Hepatocyte (in vitro differentiated cells): Measurements from ENCODE around the gene SLC17A1. TPM values are rescaled to one million over a fixed set of nuclear protein-coding genes. Genes with fewer than 3 reads are reported as not detected.
"Not testable (repeated sequence)": the region's sequence is repeated elsewhere in the genome, so short reads cannot be mapped to it uniquely, and the experiment has no call there.

Experiments
- DNase-seq: peaks from one replicate; pipeline ENCODE4 v3.0.0-alpha.2; 2016; ENCODE audit warnings: low spot score
- H2AFZ ChIP-seq: fragments of 200-600 bp; sonication (generic); 2 replicates; pipeline ENCODE4 v1.6.0; 2016; ENCODE audit warnings: antibody characterized with exemption, mild to moderate bottlenecking
- H3K27ac ChIP-seq: fragments of 200-600 bp; sonication (generic); 2 replicates; pipeline ENCODE4 v1.5.1; 2016; ENCODE audit warnings: mild to moderate bottlenecking
- H3K27me3 ChIP-seq: fragments of 200-600 bp; sonication (generic); 2 replicates; pipeline ENCODE4 v1.6.1; 2016
- H3K36me3 ChIP-seq: fragments of 200-600 bp; sonication (generic); replicated peaks from 2 replicates; pipeline ENCODE4 v1.5.1; 2016; ENCODE audit warnings: low read depth; ENCODE audit not compliant: insufficient read depth
- H3K4me1 ChIP-seq: fragments of 200-600 bp; sonication (generic); 2 replicates; pipeline ENCODE4 v1.5.1; 2016; ENCODE audit warnings: mild to moderate bottlenecking, moderate library complexity; ENCODE audit not compliant: insufficient read depth
- H3K4me2 ChIP-seq: fragments of 200-600 bp; sonication (generic); 2 replicates; pipeline ENCODE4 v1.6.0; 2016
- H3K4me3 ChIP-seq: fragments of 200-600 bp; sonication (generic); 2 replicates; pipeline ENCODE4 v1.5.1; 2016; ENCODE audit warnings: mild to moderate bottlenecking
- H3K79me2 ChIP-seq: fragments of 200-600 bp; sonication (generic); 2 replicates; pipeline ENCODE4 v1.6.0; 2017; ENCODE audit warnings: mild to moderate bottlenecking
- H3K9me2 ChIP-seq: fragments of 200-600 bp; sonication (generic); replicated peaks from 2 replicates; pipeline ENCODE4 v1.6.0; 2017; ENCODE audit warnings: mild to moderate bottlenecking; ENCODE audit not compliant: insufficient read depth
- H3K9me3 ChIP-seq: fragments of 200-600 bp; sonication (generic); 2 replicates; pipeline ENCODE4 v1.5.1; 2016; ENCODE audit warnings: low read depth, mild to moderate bottlenecking
- H4K20me1 ChIP-seq: fragments of 200-600 bp; sonication (generic); 2 replicates; pipeline ENCODE4 v1.6.0; 2016; ENCODE audit warnings: mild to moderate bottlenecking; ENCODE audit not compliant: insufficient read depth, poor library complexity, severe bottlenecking
- EZH2 ChIP-seq: fragments of 200-600 bp; sonication (generic); IDR thresholded peaks from 2 replicates; pipeline ENCODE4 v1.6.1; 2016; ENCODE audit warnings: antibody characterized with exemption, mild to moderate bottlenecking, borderline replicate concordance
- EZH2phosphoT487 ChIP-seq: fragments of 200-600 bp; sonication (generic); IDR thresholded peaks from one replicate; pipeline ENCODE4 v1.6.1; 2018; ENCODE audit warnings: antibody characterized with exemption, mild to moderate bottlenecking, low read depth, moderate library complexity; ENCODE audit not compliant: unreplicated experiment, severe bottlenecking
- WGBS: methylation state at CpG from one replicate; pipeline ENCODE4 v1.1.6; 2016; ENCODE audit warnings: low lambda C conversion rate; ENCODE audit errors: missing lambda C conversion rate; 5-methylcytosine and 5-hydroxymethylcytosine counted together
- polyA plus RNA-seq: library from polyadenylated mRNA; unstranded; fragments of >200 nt; fragmentation: Nextera tagmentation; extraction: Ambion mirVana; gene quantifications from 2 replicates; pipeline ENCODE4 v1.2.1, GENCODE V29; 2016
- total RNA-seq: library from RNA; depleted of rRNA; stranded (reverse); fragments of >200 nt; gene quantifications from 2 replicates; pipeline ENCODE4 v1.2.3, GENCODE V29; 2014
- TF ChIP-seq, protein P1 (sequence below): fragments of 200-600 bp; sonication (generic); IDR thresholded peaks from 2 replicates; pipeline ENCODE4 v1.5.1; 2016; ENCODE audit warnings: antibody characterized with exemption, mild to moderate bottlenecking; ENCODE audit not compliant: poor library complexity

Gene SLC17A1
- total and polyA plus RNA-seq, 2 experiments from 2014 or later = 3.2 to 4.0 TPM

DNA sequence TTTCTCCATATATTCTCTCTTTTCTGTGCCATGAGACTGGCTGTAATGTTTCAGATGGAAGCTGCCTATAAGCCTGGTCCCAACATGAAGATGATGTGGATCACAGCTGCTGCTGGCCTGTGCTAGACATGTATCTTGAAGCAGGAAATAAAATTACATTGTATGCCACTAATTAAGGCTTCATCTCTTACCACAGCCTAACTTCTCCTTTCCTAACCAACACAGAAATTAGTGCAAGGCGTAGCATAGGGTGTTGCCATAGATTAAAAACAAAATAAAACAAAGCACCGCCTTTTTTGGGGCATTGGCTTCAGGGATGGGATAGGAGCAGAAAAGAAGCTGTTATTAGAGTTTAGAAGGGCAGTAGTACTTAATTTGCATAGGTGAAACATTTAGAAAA lies 82.0 kb downstream of the SLC17A1 start:
- Histone ChIP-seq H3K4me3 (no peak overlapping the region), H2AFZ (peak overlapping the region; percentile 19), H3K4me2 (no peak overlapping the region), H3K36me3 (no peaks in the 10 kb centered on the region), H3K9me3 (no peaks in the 10 kb centered on the region), H3K79me2 (no peaks in the 10 kb centered on the region), H3K4me1 (peaks cover 27% of the 10 kb centered on the region), H3K27ac (peak overlapping the region; percentile 87), H4K20me1 (no peaks in the 10 kb centered on the region), H3K27me3 (no peaks in the 10 kb centered on the region), H3K9me2 (no peaks in the 10 kb centered on the region)
- WGBS = 69% methylated on average over 2 of the region's 2 CpGs
- TF ChIP-seq, protein P1, sequence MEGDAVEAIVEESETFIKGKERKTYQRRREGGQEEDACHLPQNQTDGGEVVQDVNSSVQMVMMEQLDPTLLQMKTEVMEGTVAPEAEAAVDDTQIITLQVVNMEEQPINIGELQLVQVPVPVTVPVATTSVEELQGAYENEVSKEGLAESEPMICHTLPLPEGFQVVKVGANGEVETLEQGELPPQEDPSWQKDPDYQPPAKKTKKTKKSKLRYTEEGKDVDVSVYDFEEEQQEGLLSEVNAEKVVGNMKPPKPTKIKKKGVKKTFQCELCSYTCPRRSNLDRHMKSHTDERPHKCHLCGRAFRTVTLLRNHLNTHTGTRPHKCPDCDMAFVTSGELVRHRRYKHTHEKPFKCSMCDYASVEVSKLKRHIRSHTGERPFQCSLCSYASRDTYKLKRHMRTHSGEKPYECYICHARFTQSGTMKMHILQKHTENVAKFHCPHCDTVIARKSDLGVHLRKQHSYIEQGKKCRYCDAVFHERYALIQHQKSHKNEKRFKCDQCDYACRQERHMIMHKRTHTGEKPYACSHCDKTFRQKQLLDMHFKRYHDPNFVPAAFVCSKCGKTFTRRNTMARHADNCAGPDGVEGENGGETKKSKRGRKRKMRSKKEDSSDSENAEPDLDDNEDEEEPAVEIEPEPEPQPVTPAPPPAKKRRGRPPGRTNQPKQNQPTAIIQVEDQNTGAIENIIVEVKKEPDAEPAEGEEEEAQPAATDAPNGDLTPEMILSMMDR = no peak
- TF ChIP-seq EZH2phosphoT487 = no peak
- no peak for TF ChIP-seq EZH2
- DNase-seq = no peak

DNA sequence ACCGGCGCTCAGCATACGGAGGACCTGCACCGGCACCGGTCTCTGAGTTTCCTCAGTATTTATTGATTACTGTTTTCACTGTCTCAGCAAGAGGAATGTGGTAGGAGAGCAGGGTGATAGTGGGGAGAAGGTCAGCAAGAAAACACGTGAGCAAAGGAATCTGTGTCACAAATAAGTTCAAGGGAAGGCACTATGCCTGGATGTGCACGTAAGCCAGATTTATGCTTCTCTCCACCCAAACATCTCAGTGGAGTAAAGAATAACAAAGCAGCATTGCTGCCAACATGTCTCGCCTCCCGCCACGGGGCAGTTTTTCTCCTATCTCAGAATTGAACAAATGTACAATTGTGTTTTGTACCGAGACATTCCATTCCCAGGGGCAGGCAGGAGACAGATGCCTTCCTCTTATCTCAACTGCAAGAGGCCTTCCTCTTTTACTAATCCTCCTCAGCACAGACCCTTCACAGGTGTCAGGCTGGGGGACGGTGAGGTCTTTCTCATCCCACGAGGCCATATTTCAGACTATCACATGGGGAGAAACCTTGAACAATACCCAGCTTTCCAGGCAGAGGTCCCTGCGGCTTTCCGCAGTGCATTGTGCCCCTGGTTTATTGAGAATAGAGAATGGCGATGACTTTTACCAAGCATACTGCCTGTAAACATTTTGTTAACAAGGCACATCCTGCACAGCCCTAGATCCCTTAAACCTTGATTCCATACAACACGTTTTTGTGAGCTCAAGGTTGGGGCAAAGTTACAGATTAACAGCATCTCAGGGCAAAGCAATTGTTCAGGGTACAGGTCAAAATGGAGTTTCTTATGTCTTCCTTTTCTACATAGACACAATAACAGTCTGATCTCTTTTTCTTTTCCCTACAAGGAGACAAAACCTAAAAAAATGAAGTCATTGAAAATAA lies 83.0 kb downstream of the SLC17A1 start:
- Histone ChIP-seq H3K4me1 (peaks cover 29% of the 10 kb centered on the region), H2AFZ (peak overlapping the region; percentile 21), H3K4me2 (peak overlapping the region; percentile 66), H3K27ac (peak overlapping the region; percentile 87)
- H4K20me1 ChIP-seq, H3K27me3 ChIP-seq, H3K79me2 ChIP-seq, H3K9me3 ChIP-seq, H3K9me2 ChIP-seq, H3K36me3 ChIP-seq, DNase-seq, H3K4me3 ChIP-seq: not testable (repeated sequence)
- 52% methylated on average over 17 of the region's 17 CpGs for WGBS

DNA sequence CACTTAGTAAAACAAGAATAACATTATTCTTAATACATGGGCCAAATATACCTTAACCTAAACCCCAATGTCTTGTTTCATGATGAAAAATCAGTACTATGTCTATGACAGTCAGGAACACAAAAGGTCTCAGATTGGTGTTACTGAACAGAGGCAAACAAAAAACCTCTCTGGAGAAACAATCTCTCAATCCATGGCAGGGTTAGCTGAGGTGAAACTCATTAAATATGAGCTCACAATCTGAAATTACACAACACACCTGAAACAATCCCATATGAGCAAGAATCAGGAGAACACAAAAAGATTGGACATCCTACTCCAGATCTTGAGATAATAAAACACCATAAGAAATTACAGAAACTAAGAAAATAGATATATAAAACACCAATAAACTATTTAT lies 83.8 kb downstream of the SLC17A1 start:
- Histone ChIP-seq H2AFZ (peak overlapping the region; percentile 21), H3K9me3 (no peaks in the 10 kb centered on the region), H3K4me1 (peaks cover 20% of the 10 kb centered on the region), H3K27me3 (no peaks in the 10 kb centered on the region), H3K4me3 (no peak overlapping the region), H4K20me1 (no peaks in the 10 kb centered on the region), H3K27ac (peak overlapping the region; percentile 87), H3K36me3 (no peaks in the 10 kb centered on the region), H3K4me2 (peak overlapping the region; percentile 66), H3K79me2 (no peaks in the 10 kb centered on the region), H3K9me2 (no peaks in the 10 kb centered on the region)
- no peak for DNase-seq
- TF ChIP-seq EZH2 = no peak
- TF ChIP-seq, protein P1 = no peak
- no peak for TF ChIP-seq EZH2phosphoT487

DNA sequence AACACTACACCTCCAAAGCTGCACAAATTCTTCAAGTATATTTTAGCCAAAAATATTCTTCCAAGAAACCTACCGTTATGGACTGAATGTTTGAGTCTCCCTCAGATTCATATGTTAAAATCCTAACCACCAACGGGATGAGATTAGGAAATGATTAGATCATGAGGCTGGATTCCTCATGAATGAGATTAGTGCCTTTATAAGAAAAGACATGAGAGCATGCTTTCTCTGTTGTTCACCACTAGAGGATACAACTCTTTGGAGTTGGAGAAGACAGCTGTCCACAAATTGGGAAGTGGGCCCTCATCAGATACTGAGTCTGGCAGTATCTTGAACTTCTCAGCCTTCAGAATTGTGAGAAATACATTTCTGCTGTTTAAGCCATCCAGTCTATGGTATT lies 84.4 kb downstream of the SLC17A1 start:
- Histone ChIP-seq H3K27ac (peak overlapping the region; percentile 87), H3K9me3 (no peaks in the 10 kb centered on the region), H4K20me1 (no peaks in the 10 kb centered on the region), H2AFZ (no peak overlapping the region), H3K4me2 (no peak overlapping the region), H3K79me2 (no peaks in the 10 kb centered on the region), H3K9me2 (no peaks in the 10 kb centered on the region), H3K27me3 (no peaks in the 10 kb centered on the region), H3K36me3 (no peaks in the 10 kb centered on the region), H3K4me3 (no peak overlapping the region), H3K4me1 (peaks cover 20% of the 10 kb centered on the region)
- no peak for DNase-seq
- 89% methylated on average over 2 of the region's 2 CpGs for WGBS
- TF ChIP-seq EZH2 = no peak
- TF ChIP-seq EZH2phosphoT487 = no peak
- TF ChIP-seq, protein P1 = no peak
